ENCODE results near the gene ZRANB3. TPM values are rescaled to one million over a fixed set of nuclear protein-coding genes. Genes with fewer than 3 reads are reported as not detected.
"Not testable (repeated sequence)": the region's sequence is repeated elsewhere in the genome, so short reads cannot be mapped to it uniquely, and the experiment has no call there.

Gene ZRANB3
- total RNA-seq, 1 donor from 2014 or later: 8.5 TPM

DNA sequence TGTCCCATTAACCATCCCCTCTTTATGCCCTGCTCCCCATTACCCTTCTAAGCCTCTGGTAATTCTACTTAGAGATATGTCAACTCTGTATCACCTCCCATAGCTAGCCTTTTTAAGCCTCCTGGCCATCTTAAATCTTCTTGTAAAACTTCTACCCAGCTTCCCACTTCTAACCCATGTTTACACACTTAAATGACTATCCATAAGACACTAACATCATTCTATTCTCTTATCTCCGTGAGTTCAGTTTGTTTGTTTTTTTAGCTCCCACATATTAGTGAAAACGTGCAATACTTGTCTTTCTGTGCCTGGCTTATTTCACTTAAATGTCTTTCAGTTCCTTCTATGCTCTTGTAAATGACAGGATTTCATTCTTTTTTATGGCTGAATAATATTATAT, 436.5 kb downstream of the ZRANB3 start:
- no peak for DNase-seq (ENCODE audit: low read depth)
- H3K27me3 ChIP-seq (ENCODE audit: control insufficient read depth, insufficient read depth, low read length): no peaks in the 10 kb centered on the region
- TF ChIP-seq, protein P1, sequence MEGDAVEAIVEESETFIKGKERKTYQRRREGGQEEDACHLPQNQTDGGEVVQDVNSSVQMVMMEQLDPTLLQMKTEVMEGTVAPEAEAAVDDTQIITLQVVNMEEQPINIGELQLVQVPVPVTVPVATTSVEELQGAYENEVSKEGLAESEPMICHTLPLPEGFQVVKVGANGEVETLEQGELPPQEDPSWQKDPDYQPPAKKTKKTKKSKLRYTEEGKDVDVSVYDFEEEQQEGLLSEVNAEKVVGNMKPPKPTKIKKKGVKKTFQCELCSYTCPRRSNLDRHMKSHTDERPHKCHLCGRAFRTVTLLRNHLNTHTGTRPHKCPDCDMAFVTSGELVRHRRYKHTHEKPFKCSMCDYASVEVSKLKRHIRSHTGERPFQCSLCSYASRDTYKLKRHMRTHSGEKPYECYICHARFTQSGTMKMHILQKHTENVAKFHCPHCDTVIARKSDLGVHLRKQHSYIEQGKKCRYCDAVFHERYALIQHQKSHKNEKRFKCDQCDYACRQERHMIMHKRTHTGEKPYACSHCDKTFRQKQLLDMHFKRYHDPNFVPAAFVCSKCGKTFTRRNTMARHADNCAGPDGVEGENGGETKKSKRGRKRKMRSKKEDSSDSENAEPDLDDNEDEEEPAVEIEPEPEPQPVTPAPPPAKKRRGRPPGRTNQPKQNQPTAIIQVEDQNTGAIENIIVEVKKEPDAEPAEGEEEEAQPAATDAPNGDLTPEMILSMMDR (IDR thresholded peaks at IDR 0.05; ENCODE audit: insufficient read depth, low read length, poor library complexity, severe bottlenecking): no peak
- H3K36me3 ChIP-seq (ENCODE audit: control insufficient read depth, insufficient read depth, low read length): no peaks in the 10 kb centered on the region
- H3K4me3 ChIP-seq (ENCODE audit: low read depth, low read length): no peak overlapping the region

DNA sequence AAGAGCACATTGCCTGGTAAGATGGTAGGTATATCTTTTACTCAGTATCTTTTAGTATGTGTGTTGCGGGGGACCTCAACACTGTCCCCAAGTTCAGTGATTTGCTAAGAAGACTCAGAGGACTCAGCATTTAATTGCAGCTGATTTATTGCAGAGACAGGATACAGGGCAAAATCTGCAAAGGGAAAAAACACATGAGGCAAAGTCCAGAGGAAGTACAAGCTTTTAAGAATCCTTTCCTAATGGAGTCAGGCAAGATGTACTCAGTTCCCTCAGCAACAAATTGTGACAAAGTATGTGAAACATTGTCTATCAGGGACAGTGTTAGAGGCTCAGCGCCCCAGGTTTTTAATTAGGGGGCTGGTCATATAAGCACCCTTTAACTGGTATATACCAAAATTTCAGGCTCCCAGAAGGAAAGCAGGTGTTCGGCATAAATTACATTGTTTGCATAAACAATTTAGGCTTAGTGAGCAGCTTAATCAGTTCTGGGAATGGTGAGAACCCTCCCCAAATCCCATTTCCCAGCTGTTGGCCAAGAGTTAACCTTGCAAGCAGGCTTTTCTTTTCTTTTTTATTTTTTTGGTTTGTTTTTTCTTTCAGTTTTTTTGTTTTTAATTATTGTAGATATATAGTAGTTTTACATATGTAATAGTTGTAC, 437.2 kb downstream of the ZRANB3 start:
- H3K36me3 ChIP-seq (ENCODE audit: control insufficient read depth, insufficient read depth, low read length): no peaks in the 10 kb centered on the region
- TF ChIP-seq, protein P1 (IDR thresholded peaks at IDR 0.05; ENCODE audit: insufficient read depth, low read length, poor library complexity, severe bottlenecking): no peak
- H3K4me3 ChIP-seq (ENCODE audit: low read depth, low read length): no peak overlapping the region
- H3K27me3 ChIP-seq (ENCODE audit: control insufficient read depth, insufficient read depth, low read length): no peaks in the 10 kb centered on the region
- DNase-seq (ENCODE audit: low read depth): no peak

DNA sequence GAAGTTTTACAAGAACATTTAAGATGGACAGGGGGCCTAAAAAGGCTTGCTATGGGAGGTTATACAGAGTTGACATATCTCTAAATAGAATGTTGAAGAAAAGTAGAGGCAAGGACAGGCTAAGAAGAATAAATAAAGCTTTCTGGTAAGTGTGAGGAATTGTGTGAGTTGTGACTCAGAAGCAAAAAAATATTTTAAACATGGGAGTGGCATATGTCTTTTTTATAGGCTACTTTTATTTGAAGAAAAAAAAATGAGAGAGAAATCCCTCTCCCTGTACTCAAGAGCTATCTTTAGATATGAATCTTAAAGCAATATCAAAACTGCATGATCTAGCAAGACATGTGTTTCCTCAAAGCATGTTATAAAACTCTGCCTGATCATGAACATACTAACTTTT, 437.8 kb downstream of the ZRANB3 start:
- TF ChIP-seq, protein P1 (IDR thresholded peaks at IDR 0.05; ENCODE audit: insufficient read depth, low read length, poor library complexity, severe bottlenecking): no peak
- Histone ChIP-seq H3K4me3 (ENCODE audit: low read depth, low read length) (no peak overlapping the region), H3K27me3 (ENCODE audit: control insufficient read depth, insufficient read depth, low read length) (no peaks in the 10 kb centered on the region), H3K36me3 (ENCODE audit: control insufficient read depth, insufficient read depth, low read length) (no peaks in the 10 kb centered on the region)
- DNase-seq (ENCODE audit: low read depth): no peak

DNA sequence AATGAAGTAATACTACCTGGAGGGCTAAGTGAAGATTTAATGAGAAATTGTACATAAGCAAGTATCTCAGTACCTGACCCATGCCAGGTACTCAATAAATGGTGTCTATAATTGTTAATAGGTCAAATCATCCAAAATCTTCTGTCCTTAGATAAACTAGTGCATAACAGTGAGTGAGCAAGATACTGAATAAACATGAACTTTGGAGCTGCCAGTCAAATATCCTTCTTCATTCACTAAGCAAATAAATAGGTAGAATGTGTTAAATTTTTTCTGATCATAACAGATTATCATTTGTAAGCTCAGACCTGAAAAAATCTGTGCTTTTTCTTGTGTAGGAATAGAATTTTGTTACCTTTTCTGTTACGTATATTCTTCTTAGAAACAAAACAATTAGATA, 439.3 kb downstream of the ZRANB3 start:
- no peaks in the 10 kb centered on the region for H3K27me3 ChIP-seq (ENCODE audit: control insufficient read depth, insufficient read depth, low read length)
- no peak for DNase-seq (ENCODE audit: low read depth)
- H3K36me3 ChIP-seq (ENCODE audit: control insufficient read depth, insufficient read depth, low read length): no peaks in the 10 kb centered on the region
- TF ChIP-seq, protein P1 (IDR thresholded peaks at IDR 0.05; ENCODE audit: insufficient read depth, low read length, poor library complexity, severe bottlenecking): no peak
- H3K4me3 ChIP-seq (ENCODE audit: low read depth, low read length): no peak overlapping the region

DNA sequence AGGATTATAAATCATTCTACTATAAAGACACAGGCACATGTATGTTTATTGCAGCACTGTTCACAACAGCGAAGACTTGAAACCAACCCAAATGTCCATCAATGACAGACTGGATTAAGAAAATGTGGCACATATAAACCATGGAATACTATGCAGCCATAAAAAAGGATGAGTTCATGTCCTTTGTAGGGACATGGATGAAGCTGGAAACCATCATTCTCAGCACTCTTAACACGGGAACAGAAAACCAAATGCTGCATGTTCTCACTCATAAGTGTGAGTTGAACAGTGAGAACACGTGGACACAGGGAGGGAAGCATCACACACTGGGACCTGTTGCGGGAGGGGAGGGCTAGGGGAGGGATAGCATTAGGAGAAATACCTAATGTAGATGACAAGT, 441.4 kb downstream of the ZRANB3 start:
- not testable (repeated sequence) for H3K4me3 ChIP-seq (ENCODE audit: low read depth, low read length); H3K36me3 ChIP-seq (ENCODE audit: control insufficient read depth, insufficient read depth, low read length); H3K27me3 ChIP-seq (ENCODE audit: control insufficient read depth, insufficient read depth, low read length); DNase-seq (ENCODE audit: low read depth)

Other genes starting within 250 kb of the ZRANB3 start
- gene R3HDM1, start 266 bp upstream of the ZRANB3 start, total RNA-seq: 12.7 and 21.8 TPM in 2 replicates
- gene UBXN4, start 210.6 kb upstream of the ZRANB3 start, total RNA-seq: 61.9 and 67.9 TPM in 2 replicates